Keratinocyte (primary cell): Measurements from ENCODE around the gene NOS1AP. TPM values are rescaled to one million over a fixed set of nuclear protein-coding genes. Genes with fewer than 3 reads are reported as not detected.
"Not testable (repeated sequence)": the region's sequence is repeated elsewhere in the genome, so short reads cannot be mapped to it uniquely, and the experiment has no call there.

Experiments used
- DNase-seq: peaks from one replicate; pipeline ENCODE4 v3.0.0-alpha.2; 2011; ENCODE audit warnings: low read depth, missing footprints, low spot score
- FAIRE-seq: peaks from 2 replicates; lab custom pipeline; 2011; peaks lifted over from hg19 to GRCh38; lab: Jason Lieb, UNC
- H2AFZ ChIP-seq: 2 replicates; pipeline ENCODE4 v1.6.0; 2012; ENCODE audit warnings: low read length, control low read depth, inconsistent platforms; ENCODE audit not compliant: control insufficient read depth
- H3K27ac ChIP-seq: 2 replicates; pipeline ENCODE4 v1.5.1; 2011; ENCODE audit warnings: low read length; ENCODE audit not compliant: control insufficient read depth, insufficient read depth
- H3K27me3 ChIP-seq: 3 replicates; pipeline ENCODE4 v1.6.0; 2011; ENCODE audit warnings: low read length; ENCODE audit not compliant: control insufficient read depth, insufficient read depth; ENCODE audit errors: extremely low read depth
- H3K36me3 ChIP-seq, 2 experiments: 2 replicates in 1 of 2; 3 replicates in 1 of 2; pipeline ENCODE4 v1.5.1; 2011; ENCODE audit warnings: low read length in 2 of 2, mild to moderate bottlenecking in 1 of 2; ENCODE audit not compliant: control insufficient read depth in 2 of 2, insufficient read depth in 2 of 2; ENCODE audit errors: extremely low read depth in 1 of 2
- H3K4me1 ChIP-seq: 3 replicates; pipeline ENCODE4 v1.5.1; 2011; ENCODE audit warnings: low read length; ENCODE audit not compliant: control insufficient read depth, insufficient read depth; ENCODE audit errors: extremely low read depth
- H3K4me2 ChIP-seq: 3 replicates; pipeline ENCODE4 v1.6.0; 2011; ENCODE audit warnings: low read depth, low read length; ENCODE audit not compliant: control insufficient read depth, insufficient read depth; ENCODE audit errors: extremely low read depth
- H3K4me3 ChIP-seq, 3 experiments: fragments of 200-600 bp in 1 of 3; sonication (generic) in 1 of 3; 2 replicates in 2 of 3; 3 replicates in 1 of 3; pipeline ENCODE4 v1.5.1; 2011 to 2016; ENCODE audit warnings: low read length in 3 of 3, mild to moderate bottlenecking in 3 of 3, control low read depth in 2 of 3, inconsistent platforms in 1 of 3, low read depth in 1 of 3, mixed read lengths in 1 of 3, mixed run types in 1 of 3, moderate library complexity in 1 of 3; ENCODE audit not compliant: control insufficient read depth in 2 of 3, insufficient read depth in 2 of 3; ENCODE audit errors: extremely low read depth in 1 of 3
- H3K79me2 ChIP-seq: 2 replicates; pipeline ENCODE4 v1.6.0; 2012; ENCODE audit warnings: low read length; ENCODE audit not compliant: control insufficient read depth, insufficient read depth
- H3K9ac ChIP-seq: 3 replicates; pipeline ENCODE4 v1.6.0; 2011; ENCODE audit warnings: low read length; ENCODE audit not compliant: control insufficient read depth, insufficient read depth; ENCODE audit errors: extremely low read depth
- H3K9me1 ChIP-seq: 3 replicates; pipeline ENCODE4 v1.6.0; 2011; ENCODE audit warnings: low read length; ENCODE audit not compliant: control insufficient read depth, insufficient read depth; ENCODE audit errors: extremely low read depth
- H3K9me3 ChIP-seq: 2 replicates; pipeline ENCODE4 v1.5.1; 2012; ENCODE audit warnings: low read depth, low read length; ENCODE audit not compliant: control insufficient read depth
- H4K20me1 ChIP-seq: 3 replicates; pipeline ENCODE4 v1.6.0; 2011; ENCODE audit warnings: low read length; ENCODE audit not compliant: control insufficient read depth, insufficient read depth; ENCODE audit errors: extremely low read depth
- EZH2 ChIP-seq: IDR thresholded peaks from one replicate; pipeline ENCODE4 v1.6.1; 2012; ENCODE audit warnings: inconsistent platforms, mild to moderate bottlenecking, low read length, moderate library complexity
- dilution Hi-C: fragments of 300-500 bp; cut with MboI; formaldehyde crosslinking; loops from one replicate; pipeline ENCODE4 v1.7.0; 2020; ENCODE audit warnings: low sequenced_read_pairs; ENCODE audit not compliant: extremely low pct_ligation_motif_present
- polyA plus RNA-seq, 5 experiments: library from polyadenylated mRNA; depleted of rRNA in 3 of 5; stranded (reverse) in 3 of 5; stranded (forward) in 1 of 5; unstranded in 1 of 5; fragments of >200 nt; gene quantifications; 1 replicate in 1 of 5; 2 replicates in 3 of 5; 3 replicates in 1 of 5; pipeline versions ENCODE4 v1.2.1 to v1.2.3, GENCODE V29; 2011 to 2012; ENCODE audit warnings: missing spikeins in 2 of 5, low read depth in 1 of 5, low replicate concordance in 1 of 5
- TF ChIP-seq, protein P1 (sequence below), 3 experiments: IDR thresholded peaks in 1 of 3; conservative IDR thresholded peaks in 1 of 3; optimal IDR thresholded peaks in 1 of 3; 2 replicates in 2 of 3; 3 replicates in 1 of 3; pipeline versions ENCODE3 to v1.5.1; 2011; ENCODE audit warnings: low read length in 3 of 3, mild to moderate bottlenecking in 3 of 3, moderate library complexity in 2 of 3, control low read depth in 1 of 3, inconsistent platforms in 1 of 3; ENCODE audit not compliant: insufficient read depth in 2 of 3; ENCODE audit errors: extremely low read depth in 1 of 3

NOS1AP gene
- polyA plus RNA-seq, 1 donor (not counting 4 experiments of a cell fraction or from before 2014, with no cell fraction given): not detected

DNA sequence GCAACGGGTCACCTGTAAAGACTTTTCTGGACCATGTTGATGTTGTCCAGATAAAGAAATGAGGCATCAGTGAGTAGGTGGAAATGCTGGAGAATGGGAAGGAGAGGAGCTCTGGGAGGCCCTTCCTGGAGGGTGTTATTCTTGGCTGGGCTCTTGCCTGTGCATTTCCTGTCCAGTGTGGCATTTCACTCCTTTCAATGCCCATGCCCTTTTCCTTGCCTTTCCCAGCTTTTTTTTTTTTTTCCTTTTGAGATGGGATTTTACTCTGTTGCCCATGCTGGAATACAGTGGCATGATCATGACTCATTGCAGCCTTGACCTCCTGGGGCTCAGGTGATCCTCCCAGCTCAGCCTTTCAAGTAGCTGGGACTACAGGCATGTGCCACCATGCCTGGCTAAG lies 11.8 kb downstream of the NOS1AP start:
- Histone ChIP-seq H3K36me3 (no peaks in the 10 kb centered on the region), H3K79me2 (no peaks in the 10 kb centered on the region), H3K9ac (no peak overlapping the region), H3K9me1 (no peaks in the 10 kb centered on the region), H3K4me3 (no peak overlapping the region), H3K4me1 (no peaks in the 10 kb centered on the region), H3K9me3 (no peaks in the 10 kb centered on the region), H2AFZ (no peak overlapping the region), H3K27me3 (no peaks in the 10 kb centered on the region), H4K20me1 (no peaks in the 10 kb centered on the region), H3K4me2 (no peak overlapping the region), H3K27ac (no peak overlapping the region)
- DNase-seq (no peak), FAIRE-seq (no peak)
- no peak for TF ChIP-seq EZH2
- TF ChIP-seq, protein P1, sequence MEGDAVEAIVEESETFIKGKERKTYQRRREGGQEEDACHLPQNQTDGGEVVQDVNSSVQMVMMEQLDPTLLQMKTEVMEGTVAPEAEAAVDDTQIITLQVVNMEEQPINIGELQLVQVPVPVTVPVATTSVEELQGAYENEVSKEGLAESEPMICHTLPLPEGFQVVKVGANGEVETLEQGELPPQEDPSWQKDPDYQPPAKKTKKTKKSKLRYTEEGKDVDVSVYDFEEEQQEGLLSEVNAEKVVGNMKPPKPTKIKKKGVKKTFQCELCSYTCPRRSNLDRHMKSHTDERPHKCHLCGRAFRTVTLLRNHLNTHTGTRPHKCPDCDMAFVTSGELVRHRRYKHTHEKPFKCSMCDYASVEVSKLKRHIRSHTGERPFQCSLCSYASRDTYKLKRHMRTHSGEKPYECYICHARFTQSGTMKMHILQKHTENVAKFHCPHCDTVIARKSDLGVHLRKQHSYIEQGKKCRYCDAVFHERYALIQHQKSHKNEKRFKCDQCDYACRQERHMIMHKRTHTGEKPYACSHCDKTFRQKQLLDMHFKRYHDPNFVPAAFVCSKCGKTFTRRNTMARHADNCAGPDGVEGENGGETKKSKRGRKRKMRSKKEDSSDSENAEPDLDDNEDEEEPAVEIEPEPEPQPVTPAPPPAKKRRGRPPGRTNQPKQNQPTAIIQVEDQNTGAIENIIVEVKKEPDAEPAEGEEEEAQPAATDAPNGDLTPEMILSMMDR (optimal IDR thresholded peaks at IDR 0.05 in 1 of 3, IDR thresholded peaks at IDR 0.05 in 1 of 3, conservative IDR thresholded peaks at IDR 0.05 in 1 of 3; ENCODE audit: extremely low read depth in 1 of 3, insufficient read depth in 2 of 3, low read length in 3 of 3): no peak
- dilution Hi-C loops: no loop called here

DNA sequence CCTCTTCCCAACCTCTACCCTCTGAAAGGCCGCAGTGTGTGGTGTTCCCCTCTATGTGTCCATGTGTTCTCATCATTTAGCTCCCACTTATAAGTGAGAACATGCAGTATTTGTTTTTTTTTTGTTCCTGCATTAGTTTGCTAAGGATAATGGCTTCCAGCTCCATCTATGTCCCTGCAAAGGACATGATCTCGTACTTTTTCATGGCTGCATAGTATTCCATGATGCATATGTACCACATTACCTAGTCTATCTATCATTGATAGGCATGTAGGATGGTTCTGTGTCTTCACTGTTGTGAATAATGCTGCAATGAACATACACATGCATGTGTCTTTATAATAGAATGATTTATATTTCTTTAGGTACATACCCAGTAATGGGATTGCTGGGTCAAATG lies 12.6 kb downstream of the NOS1AP start:
- H4K20me1 ChIP-seq, DNase-seq: not testable (repeated sequence)

DNA sequence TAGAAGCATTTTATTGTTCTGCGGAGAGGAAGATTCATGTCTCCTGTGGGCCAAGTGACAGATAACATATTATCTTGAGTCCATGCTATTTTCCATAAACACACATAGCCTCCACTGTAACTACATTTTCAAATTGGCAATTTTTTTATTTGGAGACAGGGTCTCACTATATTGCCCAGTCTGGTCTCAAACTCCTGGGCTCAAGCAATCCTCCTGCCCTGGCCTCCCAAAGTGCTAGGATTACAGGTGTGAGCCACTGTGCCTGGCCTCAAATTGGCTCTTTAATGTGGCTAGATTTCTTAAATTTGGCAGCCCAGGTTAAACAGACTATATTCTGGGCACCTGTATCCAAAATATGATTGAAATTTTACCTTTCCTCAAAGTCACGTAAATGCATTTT lies 13.8 kb downstream of the NOS1AP start:
- Histone ChIP-seq H2AFZ (no peak overlapping the region), H3K9ac (no peak overlapping the region), H3K9me1 (no peaks in the 10 kb centered on the region), H3K27me3 (no peaks in the 10 kb centered on the region), H4K20me1 (no peaks in the 10 kb centered on the region), H3K79me2 (no peaks in the 10 kb centered on the region), H3K4me2 (no peak overlapping the region), H3K36me3 (no peaks in the 10 kb centered on the region), H3K4me1 (no peaks in the 10 kb centered on the region), H3K4me3 (no peak overlapping the region), H3K9me3 (no peaks in the 10 kb centered on the region), H3K27ac (no peak overlapping the region)
- no peak for DNase-seq
- no peak for TF ChIP-seq EZH2
- FAIRE-seq: no peak
- dilution Hi-C loops: no loop called here

More for the DNA sequence above, 12.6 kb downstream of the NOS1AP start:
- H3K27me3 ChIP-seq, H3K9me3 ChIP-seq, H2AFZ ChIP-seq, H3K27ac ChIP-seq, H3K9me1 ChIP-seq, H3K9ac ChIP-seq, H3K79me2 ChIP-seq, H3K4me3 ChIP-seq, H3K36me3 ChIP-seq, H3K4me2 ChIP-seq, H3K4me1 ChIP-seq, FAIRE-seq, dilution Hi-C loops: not testable (repeated sequence)
